Activated CD8-positive, alpha-beta T cell treated with anti-CD3 and anti-CD28 coated beads, Interleukin-2, amount 10 ng/mL, durations not matched to agents 7 days and 5 days (primary cell): ENCODE results near the gene JMY. TPM values are rescaled to one million over a fixed set of nuclear protein-coding genes. Genes with fewer than 3 reads are reported as not detected.

Source experiments
- total RNA-seq, 2 experiments: library from RNA; stranded (reverse); gene quantifications; one replicate each; pipeline ENCODE4 v1.2.3, GENCODE V29; 2021

The JMY gene
- total RNA-seq, 2 experiments from 2014 or later: 2.1 TPM

Other genes with a start within 250 kb of the JMY start
- gene DMGDH, start 166.5 kb upstream of the JMY start, total RNA-seq: not detected
- not detected for gene BHMT2, start 166.4 kb upstream of the JMY start, total RNA-seq
- not detected for gene BHMT, start 124.3 kb upstream of the JMY start, total RNA-seq